SU-DHL-6 (cell line): ENCODE results near the gene CNNM1.

Experiments
- EZH2phosphoT487 ChIP-seq: fragments of 200-600 bp; sonication (generic), shearing (Covaris generic); conservative IDR thresholded peaks from 2 replicates; pipeline ENCODE4 v1.6.1; 2018; ENCODE audit warnings: mild to moderate bottlenecking, antibody characterized with exemption, low read length, moderate library complexity, mixed read lengths
- TF ChIP-seq, protein P1 (sequence below): fragments of 200-600 bp; sonication (generic); IDR thresholded peaks from one replicate; pipeline ENCODE4 v1.5.1; 2017; ENCODE audit warnings: antibody characterized with exemption, mild to moderate bottlenecking, low read length, moderate library complexity; ENCODE audit not compliant: insufficient read depth, poor library complexity, severe bottlenecking

DNA sequence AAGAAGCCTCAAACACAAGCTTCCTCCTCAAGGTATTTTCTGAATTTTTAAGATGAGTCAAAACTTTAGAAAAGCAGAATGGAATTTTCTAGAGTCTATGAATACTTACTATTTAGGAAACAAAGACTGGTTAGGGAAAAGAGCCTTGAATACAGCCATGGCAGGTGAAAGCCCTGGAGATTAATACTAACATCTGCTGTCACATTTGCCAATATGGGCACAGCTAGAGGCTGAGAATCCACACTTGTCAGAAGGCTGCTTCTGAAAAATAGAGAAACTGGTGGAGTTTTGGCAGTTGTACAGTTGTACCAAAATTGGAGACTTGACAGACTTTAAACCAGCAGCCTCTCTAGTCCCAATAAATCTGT lies 24.3 kb upstream of the CNNM1 start:
- TF ChIP-seq, protein P1, sequence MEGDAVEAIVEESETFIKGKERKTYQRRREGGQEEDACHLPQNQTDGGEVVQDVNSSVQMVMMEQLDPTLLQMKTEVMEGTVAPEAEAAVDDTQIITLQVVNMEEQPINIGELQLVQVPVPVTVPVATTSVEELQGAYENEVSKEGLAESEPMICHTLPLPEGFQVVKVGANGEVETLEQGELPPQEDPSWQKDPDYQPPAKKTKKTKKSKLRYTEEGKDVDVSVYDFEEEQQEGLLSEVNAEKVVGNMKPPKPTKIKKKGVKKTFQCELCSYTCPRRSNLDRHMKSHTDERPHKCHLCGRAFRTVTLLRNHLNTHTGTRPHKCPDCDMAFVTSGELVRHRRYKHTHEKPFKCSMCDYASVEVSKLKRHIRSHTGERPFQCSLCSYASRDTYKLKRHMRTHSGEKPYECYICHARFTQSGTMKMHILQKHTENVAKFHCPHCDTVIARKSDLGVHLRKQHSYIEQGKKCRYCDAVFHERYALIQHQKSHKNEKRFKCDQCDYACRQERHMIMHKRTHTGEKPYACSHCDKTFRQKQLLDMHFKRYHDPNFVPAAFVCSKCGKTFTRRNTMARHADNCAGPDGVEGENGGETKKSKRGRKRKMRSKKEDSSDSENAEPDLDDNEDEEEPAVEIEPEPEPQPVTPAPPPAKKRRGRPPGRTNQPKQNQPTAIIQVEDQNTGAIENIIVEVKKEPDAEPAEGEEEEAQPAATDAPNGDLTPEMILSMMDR = no peak
- TF ChIP-seq EZH2phosphoT487 = no peak
